ENCODE data around the gene GTF2H4.
"Not testable (repeated sequence)": the region's sequence is repeated elsewhere in the genome, so short reads cannot be mapped to it uniquely, and the experiment has no call there.

Gene GTF2H4

DNA sequence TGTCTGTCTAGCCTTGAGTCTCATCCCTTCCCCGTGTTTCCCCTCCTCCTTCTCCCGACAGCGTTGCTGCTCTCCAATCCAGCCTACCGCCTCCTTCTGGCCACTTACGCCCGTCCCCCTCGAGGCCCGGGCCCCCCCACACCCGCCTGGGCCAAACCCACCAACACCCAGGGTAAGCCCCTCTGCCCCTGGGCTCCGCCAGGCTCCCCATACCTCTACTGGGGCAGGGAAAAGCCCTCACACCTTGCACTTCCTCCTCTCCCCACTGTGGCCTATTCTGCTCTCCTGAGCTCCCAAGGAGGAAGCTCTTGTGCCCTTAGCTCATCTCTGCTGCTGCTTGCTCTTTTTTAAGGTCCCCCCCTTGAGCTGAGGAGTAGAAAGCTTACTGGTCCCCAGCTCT lies 12.7 kb upstream of the GTF2H4 start:
- DNase-seq: no peak

DNA sequence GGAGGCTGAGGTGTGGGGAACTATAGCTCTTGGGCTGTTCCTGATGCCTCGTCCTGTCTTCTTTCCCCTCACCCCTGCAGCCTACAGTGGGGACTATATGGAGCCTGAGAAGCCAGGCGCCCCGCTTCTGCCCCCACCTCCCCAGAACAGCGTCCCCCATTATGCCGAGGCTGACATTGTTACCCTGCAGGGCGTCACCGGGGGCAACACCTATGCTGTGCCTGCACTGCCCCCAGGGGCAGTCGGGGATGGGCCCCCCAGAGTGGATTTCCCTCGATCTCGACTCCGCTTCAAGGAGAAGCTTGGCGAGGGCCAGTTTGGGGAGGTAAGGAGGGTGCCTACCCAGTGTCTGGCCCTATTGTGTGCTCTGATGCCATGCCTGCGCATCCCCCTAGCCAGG lies 11.5 kb upstream of the GTF2H4 start:
- DNase-seq: no peak

DNA sequence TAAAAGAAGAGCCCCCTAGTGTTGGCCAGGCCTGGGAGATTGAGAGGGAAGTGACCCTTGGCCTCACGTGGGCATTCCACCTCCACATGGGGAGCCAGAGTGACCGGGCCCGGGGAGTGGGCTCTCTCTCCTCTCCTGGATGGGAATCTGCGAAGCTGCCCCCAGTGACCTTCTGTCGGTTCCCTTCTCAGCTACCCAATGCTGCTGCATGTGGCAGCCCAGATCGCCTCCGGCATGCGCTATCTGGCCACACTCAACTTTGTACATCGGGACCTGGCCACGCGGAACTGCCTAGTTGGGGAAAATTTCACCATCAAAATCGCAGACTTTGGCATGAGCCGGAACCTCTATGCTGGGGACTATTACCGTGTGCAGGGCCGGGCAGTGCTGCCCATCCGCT lies 10.1 kb upstream of the GTF2H4 start:
- no peak for DNase-seq

DNA sequence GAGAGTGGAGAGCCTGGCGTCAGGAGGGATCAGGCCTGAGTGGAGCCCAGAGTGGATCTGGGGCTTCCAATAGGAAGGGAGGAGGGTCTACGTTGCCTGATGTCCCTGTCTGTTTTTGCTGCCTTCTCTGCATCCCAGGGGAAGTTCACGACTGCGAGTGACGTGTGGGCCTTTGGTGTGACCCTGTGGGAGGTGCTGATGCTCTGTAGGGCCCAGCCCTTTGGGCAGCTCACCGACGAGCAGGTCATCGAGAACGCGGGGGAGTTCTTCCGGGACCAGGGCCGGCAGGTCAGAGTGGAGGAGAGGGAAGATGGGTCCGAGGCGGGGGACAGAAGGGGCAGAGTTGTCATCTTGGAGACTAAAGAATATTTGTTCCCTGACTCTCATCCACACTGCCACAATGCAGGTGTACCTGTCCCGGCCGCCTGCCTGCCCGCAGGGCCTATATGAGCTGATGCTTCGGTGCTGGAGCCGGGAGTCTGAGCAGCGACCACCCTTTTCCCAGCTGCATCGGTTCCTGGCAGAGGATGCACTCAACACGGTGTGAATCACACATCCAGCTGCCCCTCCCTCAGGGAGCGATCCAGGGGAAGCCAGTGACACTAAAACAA lies 9.2 kb upstream of the GTF2H4 start:
- DNase-seq: no peak

DNA sequence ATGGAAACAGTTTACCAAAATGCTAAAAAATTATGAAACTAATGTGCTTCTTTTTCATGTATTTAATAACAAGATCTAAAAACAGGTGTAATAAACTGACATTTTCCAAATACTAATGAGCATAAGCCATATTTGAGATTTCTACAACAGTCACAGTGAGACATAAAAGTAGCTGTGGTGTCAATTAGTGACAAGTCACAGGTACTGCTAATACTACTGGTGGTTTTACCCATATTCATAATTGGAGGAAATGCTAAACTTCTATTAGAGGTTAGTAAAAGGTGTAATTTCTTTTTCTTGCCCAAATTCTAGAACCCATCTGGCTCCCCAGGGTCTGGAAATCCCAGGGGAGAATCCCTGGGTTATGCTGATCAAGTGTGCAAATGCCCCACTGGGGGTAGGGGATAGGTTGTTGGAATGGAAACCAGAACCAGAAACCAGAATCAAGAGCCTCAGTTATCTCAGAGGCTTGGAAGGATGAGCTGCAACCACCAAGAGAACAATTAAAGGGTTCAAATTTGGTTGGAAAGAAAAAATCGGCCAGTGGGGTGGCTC lies 7.1 kb upstream of the GTF2H4 start:
- DNase-seq: no peak

DNA sequence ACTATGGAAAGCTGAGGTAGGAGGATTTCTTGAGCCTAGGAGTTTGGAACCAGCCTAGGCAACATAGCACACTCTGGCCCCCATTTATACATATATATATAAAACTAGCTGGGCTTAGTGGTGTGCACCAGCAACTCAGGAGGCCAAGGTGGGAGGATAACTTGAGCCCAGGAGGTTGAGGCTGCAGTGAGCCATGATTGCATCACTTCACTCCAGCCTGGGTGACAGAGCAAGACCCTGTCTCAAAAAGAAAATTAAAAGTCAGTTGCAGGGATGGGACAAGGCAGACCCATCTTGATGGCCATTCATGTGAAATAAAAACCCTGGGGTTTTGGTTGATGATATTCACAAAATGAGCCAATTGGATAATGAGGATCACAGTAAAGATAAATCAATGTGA lies 6.6 kb upstream of the GTF2H4 start:
- no peak for DNase-seq

DNA sequence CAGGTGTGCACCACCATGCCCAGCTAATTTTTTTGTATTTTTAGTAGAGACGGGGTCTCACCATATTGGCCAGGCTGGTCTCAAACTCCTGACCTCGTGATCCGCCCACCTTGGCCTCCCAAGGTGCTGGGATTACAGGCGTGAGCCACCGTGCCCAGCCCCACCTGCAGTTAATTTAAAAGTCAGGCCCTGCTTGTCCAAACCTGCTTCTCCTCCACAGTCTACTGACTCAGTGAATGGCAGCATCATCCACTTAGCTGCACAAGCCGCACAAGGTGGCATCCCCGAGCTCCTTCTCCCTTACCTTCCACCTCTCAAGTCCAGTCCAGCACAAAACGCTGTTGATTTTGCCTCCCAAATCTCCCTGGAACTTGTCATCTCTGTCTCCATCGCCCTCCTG lies 5.8 kb upstream of the GTF2H4 start:
- not testable (repeated sequence) for DNase-seq

DNA sequence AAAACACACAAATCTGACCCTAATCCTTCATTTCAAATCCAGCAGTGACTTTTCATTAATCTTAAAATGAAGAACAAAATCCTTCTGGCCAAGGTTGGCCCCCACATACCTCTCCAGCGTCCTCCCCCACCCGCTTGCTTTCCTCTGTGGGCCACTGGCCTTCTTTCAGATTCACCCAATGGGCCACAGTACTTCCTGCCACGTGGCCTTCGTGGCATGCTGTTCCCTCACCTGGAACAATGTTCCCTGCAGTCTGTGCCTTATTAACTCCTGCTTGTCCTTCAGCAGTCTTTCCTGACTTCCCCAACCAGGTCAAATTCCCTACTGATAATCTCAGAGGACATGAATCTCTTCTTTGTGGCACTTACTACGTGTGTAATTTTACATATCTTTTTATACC lies 5.3 kb upstream of the GTF2H4 start:
- no peak for DNase-seq

DNA sequence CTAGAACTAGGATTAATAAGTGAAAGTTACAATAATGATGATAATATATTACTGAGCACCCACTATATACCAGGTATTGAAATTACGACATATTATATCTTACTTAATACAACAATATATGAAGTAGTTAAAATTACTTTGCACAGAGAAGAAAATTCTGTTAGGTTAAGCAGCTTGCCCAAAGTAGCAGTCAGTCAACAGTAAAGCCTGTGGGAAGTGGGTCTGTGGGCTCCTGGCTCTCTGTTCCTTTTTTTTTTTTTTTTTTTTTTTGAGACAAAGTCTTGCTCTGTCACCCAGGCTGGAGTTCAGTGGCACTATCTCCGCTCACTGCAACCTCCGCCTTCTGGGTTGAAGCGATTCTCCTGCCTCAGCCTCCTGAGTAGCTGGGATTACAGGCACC lies 4.8 kb upstream of the GTF2H4 start:
- DNase-seq: no peak

DNA sequence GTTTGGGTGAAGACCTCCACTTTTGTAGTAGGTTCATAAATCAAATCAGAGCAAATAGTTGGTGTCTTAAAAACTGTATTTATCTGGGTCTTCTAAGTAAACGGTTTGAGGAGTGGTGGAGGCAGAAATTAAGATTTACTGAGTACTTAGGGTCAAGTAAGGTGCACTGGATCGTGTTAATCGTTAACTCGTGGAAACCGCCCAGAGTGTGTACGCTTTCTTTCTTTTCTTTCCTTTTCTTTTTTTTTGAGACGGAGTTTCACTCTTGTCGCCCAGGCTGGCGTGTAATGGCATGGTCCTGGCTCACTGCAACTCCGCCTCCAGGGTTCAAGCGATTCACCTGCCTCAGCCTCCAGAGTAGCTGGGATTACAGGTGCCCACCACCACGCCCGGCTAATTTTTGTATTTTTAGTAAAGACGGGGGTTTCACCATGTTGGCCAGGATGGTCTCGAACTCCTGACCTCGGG lies 683 bp upstream of the GTF2H4 start:
- not testable (repeated sequence) for DNase-seq

DNA sequence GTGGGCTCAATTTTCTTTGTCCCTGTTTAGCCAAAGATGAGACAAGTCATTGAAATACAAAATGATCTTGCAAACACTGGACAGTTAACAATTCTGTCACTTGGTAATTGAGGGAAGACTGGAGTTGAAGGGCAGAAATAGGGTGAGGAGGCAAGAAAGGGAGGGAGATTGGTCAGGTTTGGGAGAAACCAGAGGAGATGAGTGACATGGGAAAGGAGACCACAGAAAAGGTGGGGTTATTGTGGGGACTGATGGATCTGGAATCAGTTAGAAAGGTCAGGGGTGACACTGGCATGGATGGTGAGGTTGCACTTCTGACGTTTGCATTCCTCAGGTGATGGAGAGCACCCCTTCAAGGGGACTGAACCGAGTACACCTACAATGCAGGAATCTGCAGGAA lies 693 bp downstream of the GTF2H4 start:
- no peak for DNase-seq

DNA sequence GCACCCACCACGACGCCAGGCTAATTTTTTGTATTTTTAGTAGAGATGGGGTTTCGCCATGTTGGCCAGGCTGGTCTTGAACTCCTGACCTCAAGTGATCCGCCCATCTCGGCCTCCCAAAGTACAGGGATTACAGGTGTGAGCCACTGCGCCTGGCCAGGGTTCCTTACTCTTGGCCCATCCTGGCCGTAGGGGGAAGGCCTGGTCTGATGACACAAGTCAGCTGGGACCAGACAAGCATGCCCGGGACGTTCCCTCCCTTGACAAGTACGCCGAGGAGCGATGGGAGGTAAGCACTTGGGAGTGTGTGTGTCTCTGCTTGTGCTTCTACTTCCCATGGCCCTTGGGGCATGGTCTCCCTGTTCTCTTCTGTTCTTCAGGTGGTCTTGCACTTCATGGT lies 2.5 kb downstream of the GTF2H4 start:
- not testable (repeated sequence) for DNase-seq

DNA sequence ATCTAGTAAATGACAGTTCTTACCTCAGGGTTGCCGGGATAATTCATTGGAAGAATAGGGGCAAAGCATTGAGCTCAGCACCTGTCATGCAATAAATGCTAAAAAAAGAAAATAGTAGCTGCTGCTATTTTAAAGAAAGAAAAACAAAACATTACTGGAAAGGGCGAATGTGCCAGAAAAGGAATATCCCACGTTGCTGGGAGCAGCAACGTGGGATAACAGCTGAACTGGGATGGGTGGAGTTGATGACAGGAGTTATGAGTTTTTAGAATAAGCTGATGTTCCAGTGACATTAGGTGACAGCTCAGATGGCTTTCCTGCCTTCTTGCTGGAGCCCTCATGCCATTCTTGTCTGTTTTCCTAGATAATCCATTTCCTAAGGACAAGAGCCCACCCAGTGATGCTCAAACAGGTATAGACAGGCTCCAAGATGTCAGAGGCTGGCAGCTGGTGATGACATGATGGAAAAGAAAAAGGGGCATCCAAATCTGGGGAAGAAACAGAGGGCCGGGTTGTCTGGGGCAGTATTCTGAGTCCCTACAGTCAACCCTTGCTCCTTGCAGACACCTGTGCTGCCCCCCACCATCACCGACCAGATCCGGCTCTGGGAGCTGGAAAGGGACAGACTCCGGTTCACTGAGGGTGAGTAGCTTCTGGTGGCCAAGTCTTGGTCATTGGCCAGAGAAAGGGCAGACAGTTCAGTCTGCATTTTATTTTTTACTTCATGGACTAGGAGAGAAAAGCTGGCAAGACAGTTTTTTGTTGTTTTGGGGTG lies 4.9 kb downstream of the GTF2H4 start:
- no peak for DNase-seq

DNA sequence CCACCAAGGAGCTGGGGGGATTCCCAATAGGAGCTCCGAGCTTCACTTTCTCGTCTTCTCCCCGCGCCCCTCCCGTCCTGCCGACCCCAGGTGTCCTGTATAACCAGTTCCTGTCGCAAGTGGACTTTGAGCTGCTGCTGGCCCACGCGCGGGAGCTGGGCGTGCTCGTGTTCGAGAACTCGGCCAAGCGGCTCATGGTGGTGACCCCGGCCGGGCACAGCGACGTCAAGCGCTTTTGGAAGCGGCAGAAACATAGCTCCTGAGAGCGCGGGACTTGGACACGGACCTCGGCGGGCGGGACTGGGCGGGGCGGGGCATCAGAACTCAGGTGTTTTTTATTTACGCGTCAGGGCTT lies 5.7 kb downstream of the GTF2H4 start:
- no peak for DNase-seq

DNA sequence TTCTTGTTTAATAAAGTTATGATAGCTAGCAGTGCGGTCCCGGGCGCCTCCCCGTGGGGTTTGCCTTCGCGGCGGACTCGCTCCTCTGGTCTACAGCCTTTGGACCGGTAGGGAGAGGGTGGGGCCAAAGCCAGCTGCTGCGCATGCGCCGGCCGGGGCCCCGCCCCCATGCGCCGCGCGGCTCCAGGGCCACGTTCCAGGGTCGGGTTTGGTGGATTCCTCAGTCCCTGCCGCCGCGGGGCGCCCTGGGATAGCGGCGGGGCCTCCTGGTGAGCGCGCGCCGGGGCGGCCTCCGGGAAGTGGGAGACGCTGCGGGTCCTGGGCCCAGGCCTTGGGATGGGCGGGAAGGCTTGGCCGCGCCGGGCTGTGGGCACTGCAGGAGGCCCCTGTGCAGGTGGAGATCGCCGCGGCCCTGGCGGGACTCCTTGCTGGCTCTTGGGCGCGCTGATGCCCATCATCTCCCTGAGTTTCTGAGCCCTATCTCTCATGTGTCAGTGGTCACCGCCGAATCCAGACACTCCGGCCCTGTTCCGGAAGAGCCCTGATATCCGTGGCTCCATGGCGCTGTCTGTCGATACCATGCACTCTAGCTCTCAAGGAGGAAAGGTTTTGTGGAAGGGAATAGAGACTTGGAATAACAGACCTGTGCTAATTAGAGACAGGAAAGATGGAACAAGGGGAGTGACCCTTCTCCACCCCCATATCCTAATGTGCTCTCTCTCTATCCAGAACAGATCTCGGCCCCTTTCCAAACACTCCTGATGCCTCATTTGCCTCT lies 6.3 kb downstream of the GTF2H4 start, which contains the start of gene VARS2:
VARS2 (plus strand) TSS at position 163 of the 778 bp plus-strand sequence; CDS start at position 762, 599 bp downstream.
- peak; percentile 43 to 89 for DNase-seq

DNA sequence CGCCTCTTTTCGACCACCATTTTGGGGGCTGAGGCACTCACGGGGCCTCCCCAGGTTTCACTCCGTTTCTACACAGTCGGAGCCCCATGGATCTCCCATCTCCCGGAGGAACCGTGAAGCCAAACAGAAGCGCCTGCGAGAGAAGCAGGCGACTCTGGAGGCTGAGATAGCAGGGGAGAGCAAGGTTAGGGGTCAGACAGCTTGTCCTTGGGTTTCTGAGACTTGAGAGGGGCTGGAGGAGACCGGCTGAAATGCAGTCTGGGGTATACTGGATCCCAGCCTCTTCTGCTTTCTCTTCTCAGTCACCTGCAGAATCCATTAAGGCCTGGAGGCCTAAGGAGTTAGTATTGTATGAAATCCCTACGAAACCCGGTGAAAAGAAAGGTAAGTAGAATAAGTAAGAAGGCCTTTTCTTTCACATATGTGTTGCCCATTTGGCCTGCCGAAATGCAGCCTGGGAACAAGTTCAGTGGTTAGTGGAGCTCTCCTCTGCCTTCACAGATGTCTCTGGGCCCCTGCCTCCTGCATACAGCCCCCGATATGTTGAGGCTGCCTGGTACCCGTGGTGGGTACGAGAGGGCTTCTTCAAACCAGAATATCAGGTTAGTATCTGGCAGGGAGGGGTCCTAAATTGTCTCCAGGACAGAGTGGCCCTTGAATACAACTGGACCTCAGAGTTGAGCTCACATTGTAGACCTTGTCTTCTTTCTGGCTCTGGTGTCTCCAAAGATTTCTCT lies 7.0 kb downstream of the GTF2H4 start:
- no peak for DNase-seq

DNA sequence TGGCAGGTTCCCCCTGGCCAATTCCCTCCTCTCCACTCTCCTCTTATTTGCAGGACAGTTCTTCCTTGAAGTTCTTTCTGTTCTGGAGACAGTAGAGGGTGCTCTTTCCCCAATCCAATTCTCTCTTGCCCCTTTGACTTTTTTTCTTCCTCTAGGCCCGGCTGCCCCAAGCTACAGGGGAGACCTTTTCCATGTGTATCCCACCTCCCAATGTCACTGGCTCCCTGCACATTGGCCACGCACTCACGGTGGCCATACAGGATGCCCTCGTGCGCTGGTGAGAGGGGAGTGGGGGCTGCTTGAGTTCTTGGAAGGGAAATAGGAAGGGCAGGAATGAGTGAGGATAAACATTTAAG lies 7.6 kb downstream of the GTF2H4 start:
- peak in 1 of 2 experiments; percentile 74 for DNase-seq

DNA sequence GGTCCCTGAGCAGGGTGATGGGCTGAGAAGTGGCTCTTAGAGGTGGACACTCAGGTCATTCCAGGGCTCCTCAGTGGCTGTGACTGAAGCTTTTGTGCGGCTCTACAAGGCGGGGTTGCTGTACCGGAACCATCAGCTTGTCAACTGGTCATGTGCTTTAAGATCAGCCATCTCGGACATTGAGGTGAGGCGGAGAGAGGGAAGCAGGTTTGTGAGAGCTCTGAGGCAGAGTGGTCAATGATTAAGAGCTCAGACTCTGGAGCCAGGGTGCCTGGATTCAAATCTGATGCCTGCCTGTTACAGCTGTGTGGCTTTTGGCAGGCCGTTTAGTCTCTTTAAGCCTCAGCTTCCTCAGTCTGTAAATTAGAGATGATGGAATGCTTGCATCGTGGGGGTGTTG lies 9.0 kb downstream of the GTF2H4 start:
- no peak for DNase-seq

DNA sequence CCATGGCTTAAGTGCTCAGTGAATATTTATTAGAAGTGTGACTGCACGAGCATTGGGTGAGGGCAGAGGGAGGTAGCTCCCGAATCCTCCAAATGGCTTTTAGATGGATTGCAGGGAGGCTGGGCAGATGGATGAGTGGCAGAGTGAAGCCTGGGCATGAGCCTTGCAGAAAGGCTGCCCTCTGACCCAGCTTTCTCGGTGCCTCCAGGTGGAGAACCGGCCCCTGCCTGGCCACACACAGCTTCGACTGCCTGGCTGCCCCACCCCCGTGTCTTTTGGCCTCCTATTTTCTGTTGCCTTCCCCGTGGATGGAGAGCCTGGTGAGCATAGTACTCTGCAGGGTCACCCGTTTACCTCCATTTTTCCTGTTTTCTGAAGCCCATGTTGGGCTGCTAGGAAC lies 9.5 kb downstream of the GTF2H4 start:
- DNase-seq: no peak

DNA sequence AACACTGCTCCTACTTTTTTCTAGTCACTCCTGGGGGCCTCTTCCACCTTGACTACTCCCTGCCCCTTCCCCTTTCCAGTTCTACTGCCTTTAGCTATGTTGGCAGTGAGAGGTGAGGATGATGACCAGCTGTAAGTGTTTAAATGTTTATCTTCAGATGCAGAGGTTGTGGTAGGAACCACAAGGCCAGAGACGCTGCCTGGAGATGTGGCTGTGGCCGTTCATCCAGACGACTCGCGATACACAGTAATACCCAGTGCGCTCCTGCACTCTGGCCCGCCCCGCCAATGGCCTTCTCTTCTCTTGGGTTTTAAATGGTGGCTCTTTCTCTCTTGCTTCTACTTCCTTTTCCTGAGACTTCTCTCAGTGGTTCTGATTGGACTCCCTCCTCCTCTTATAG lies 10.7 kb downstream of the GTF2H4 start:
- DNase-seq: no peak

DNA sequence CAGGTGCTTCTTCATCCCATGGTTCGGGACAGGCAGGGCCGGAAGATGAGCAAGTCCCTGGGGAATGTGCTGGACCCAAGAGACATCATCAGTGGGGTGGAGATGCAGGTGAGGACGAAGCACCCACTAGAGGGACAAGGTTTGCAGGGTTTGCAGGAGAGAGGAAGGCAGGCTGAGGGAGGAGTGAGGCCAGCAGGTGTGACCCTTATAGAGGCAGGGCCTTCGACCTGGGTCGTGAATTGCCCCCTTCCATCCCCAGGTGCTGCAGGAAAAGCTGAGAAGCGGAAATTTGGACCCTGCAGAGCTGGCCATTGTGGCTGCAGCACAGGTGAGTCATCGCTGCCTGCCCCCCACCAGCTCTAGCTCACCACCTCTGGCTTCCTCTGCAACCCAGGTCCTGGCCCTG lies 14.4 kb downstream of the GTF2H4 start:
- DNase-seq: no peak

DNA sequence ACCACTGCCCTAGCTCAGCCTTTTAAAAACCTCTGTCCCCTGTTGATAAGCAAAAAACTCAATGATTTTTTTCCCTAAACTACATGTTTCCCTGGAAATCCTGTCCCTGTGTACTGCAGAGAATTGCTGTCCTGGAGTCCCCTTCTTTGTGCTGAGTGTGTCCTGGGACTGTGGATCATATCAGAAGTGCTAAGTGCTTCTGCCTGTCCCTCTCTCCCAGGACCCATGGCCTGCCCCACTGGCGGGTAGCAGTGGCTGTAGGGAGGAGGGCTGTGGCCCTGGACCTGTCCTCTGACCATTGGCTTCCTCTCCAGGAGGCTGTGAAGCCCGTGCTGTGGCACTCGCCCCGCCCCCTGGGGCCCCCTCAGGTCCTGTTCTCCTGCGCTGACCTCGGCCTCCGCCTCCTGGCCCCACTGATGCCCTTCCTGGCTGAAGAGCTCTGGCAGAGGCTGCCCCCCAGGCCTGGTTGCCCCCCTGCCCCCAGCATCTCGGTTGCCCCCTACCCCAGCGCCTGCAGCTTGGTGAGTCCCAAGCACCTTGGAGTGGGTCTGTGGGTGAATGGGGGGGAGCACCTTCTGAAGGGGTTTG lies 16.1 kb downstream of the GTF2H4 start:
- not testable (repeated sequence) for DNase-seq

DNA sequence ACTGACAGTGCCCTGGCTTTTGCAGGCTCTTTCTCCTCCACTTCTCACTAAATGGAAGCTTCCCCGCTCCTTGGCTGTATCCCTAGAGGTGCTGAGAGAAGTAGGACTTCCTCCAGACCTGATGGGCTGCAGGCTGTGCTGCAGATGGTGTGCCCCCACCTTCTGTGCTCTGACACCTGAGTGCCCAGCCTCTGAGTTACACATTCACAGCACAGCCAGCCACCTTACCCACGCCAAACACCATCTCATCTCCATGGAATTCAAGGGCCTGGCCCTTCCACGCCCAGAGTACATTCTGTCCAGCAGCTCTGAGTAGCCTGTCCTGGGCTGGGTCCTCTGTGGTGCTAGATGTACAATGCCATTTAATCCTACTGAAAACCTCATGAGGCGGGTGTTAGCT lies 18.6 kb downstream of the GTF2H4 start:
- no peak for DNase-seq

All from SW 1271 (cell line).